NCI-H187 treated with DMSO at 0.1 percent for 48 hours (cell line): ENCODE data around the gene CD27.
"Not testable (repeated sequence)": the region's sequence is repeated elsewhere in the genome, so short reads cannot be mapped to it uniquely, and the experiment has no call there.

Source experiments
- DNase-seq: peaks from one replicate; lab custom pipeline; 2025; lab: John Stamatoyannopoulos, UW

The CD27 gene

GRCh38 chr12:6461401-6462233 lies 16.9 kb downstream of the CD27 start:
- DNase-seq = no peak

GRCh38 chr12:6462234-6462995 lies 17.7 kb downstream of the CD27 start:
- no peak for DNase-seq

GRCh38 chr12:6463216-6463615 lies 18.5 kb downstream of the CD27 start:
- DNase-seq = no peak

GRCh38 chr12:6463858-6464257 lies 19.1 kb downstream of the CD27 start:
- DNase-seq = no peak

GRCh38 chr12:6464531-6464930 lies 19.8 kb downstream of the CD27 start:
- DNase-seq = no peak

- no peak for DNase-seq
These were observed 20.9 kb downstream of the CD27 start for GRCh38 chr12:6465467-6466183.

GRCh38 chr12:6466184-6466573 lies 21.4 kb downstream of the CD27 start:
- DNase-seq = no peak

GRCh38 chr12:6466751-6467150 lies 22.0 kb downstream of the CD27 start:
- not testable (repeated sequence) for DNase-seq

- DNase-seq = not testable (repeated sequence)
These were observed 23.0 kb downstream of the CD27 start for GRCh38 chr12:6467571-6468282.

GRCh38 chr12:6468283-6468575 lies 23.5 kb downstream of the CD27 start:
- DNase-seq = no peak

GRCh38 chr12:6469092-6469491 lies 24.3 kb downstream of the CD27 start:
- DNase-seq = no peak

- no peak for DNase-seq
These were observed 25.0 kb downstream of the CD27 start for GRCh38 chr12:6469609-6470374.

GRCh38 chr12:6470375-6471163 lies 25.8 kb downstream of the CD27 start, which contains the start of gene VAMP1:
Gene VAMP1 (minus strand): TSS chr12:6470677. CDS start chr12:6470531, 146 bp downstream.
- DNase-seq = peak; percentile 92

GRCh38 chr12:6471989-6472360 lies 27.2 kb downstream of the CD27 start:
- DNase-seq = no peak

- DNase-seq = no peak
These were observed 27.7 kb downstream of the CD27 start for GRCh38 chr12:6472491-6472890.

GRCh38 chr12:6475233-6475975 lies 30.6 kb downstream of the CD27 start:
- DNase-seq = not testable (repeated sequence)

- no peak for DNase-seq
These were observed 31.7 kb downstream of the CD27 start for GRCh38 chr12:6476489-6476888.

GRCh38 chr12:6477601-6478377 lies 33.0 kb downstream of the CD27 start:
- DNase-seq = not testable (repeated sequence)

- DNase-seq = no peak
These were observed 33.7 kb downstream of the CD27 start for GRCh38 chr12:6478416-6478815.
